PC-9 (cell line): ENCODE results near the gene CARS2. TPM values are rescaled to one million over a fixed set of nuclear protein-coding genes. Genes with fewer than 3 reads are reported as not detected.
"Not testable (repeated sequence)": the region's sequence is repeated elsewhere in the genome, so short reads cannot be mapped to it uniquely, and the experiment has no call there.

ENCODE experiments used
- BruUV-seq: library from RNA; stranded (reverse); fragments of 400-500 nt; replicated peaks from 2 replicates; lab custom pipeline; 2021; lab: Mats Ljungman, UMichigan
- CTCF ChIA-PET: fragments of 300-600 bp; sonication (Branson Sonifier 250); formaldehyde crosslinking; loops from one replicate; lab custom pipeline; 2022; ENCODE audit warnings: antibody characterized with exemption; lab: Charles Lee
- POLR2A ChIA-PET: fragments of 300-600 bp; sonication (Branson Sonifier 250); formaldehyde crosslinking; loops from one replicate; lab custom pipeline; 2022; ENCODE audit warnings: antibody characterized with exemption; ENCODE audit not compliant: unreplicated experiment; lab: Charles Lee
- DNase-seq, 2 experiments: peaks; one replicate each; pipeline versions ENCODE4 v3.0.0 to v3.0.0-alpha.2; 2015 to 2022; ENCODE audit warnings: mixed read lengths in 1 of 2
- H2AFZ ChIP-seq: fragments of 200-600 bp; sonication (generic); 2 replicates; pipeline ENCODE4 v1.8.1; 2017; ENCODE audit warnings: antibody characterized with exemption
- H3F3A ChIP-seq: fragments of 200-600 bp; sonication (generic); 2 replicates; pipeline ENCODE4 v1.8.1; 2017; ENCODE audit warnings: antibody characterized with exemption, mild to moderate bottlenecking, low read depth; ENCODE audit not compliant: insufficient read depth
- H3K27ac ChIP-seq: fragments of 200-600 bp; sonication (generic); 2 replicates; pipeline ENCODE4 v1.6.1; 2016; ENCODE audit warnings: mixed run types
- H3K27me3 ChIP-seq: fragments of 200-600 bp; sonication (generic); 2 replicates; pipeline ENCODE4 v1.6.1; 2016; ENCODE audit warnings: low read depth, mixed run types; ENCODE audit not compliant: insufficient read depth
- H3K36me3 ChIP-seq: fragments of 200-600 bp; sonication (generic); 2 replicates; pipeline ENCODE4 v1.6.1; 2016; ENCODE audit warnings: low read depth, mixed run types
- H3K4me1 ChIP-seq: fragments of 200-600 bp; sonication (generic); replicated peaks from 2 replicates; pipeline ENCODE4 v1.6.1; 2016; ENCODE audit warnings: mixed run types; ENCODE audit not compliant: insufficient read depth
- H3K4me2 ChIP-seq: fragments of 200-600 bp; sonication (generic); 2 replicates; pipeline ENCODE4 v1.6.1; 2017; ENCODE audit warnings: mixed run types
- H3K4me3 ChIP-seq: fragments of 200-600 bp; sonication (generic); 2 replicates; pipeline ENCODE4 v1.6.1; 2016; ENCODE audit warnings: mixed run types
- H3K79me2 ChIP-seq: fragments of 200-600 bp; sonication (generic); 2 replicates; pipeline ENCODE4 v1.6.1; 2017; ENCODE audit warnings: low read depth, mixed run types
- H3K9me2 ChIP-seq: fragments of 200-600 bp; sonication (generic); 2 replicates; pipeline ENCODE4 v1.8.1; 2017; ENCODE audit warnings: mild to moderate bottlenecking; ENCODE audit not compliant: insufficient read depth
- H3K9me3 ChIP-seq: fragments of 200-600 bp; sonication (generic); 2 replicates; pipeline ENCODE4 v1.8.1; 2016; ENCODE audit warnings: low read depth; ENCODE audit not compliant: insufficient read depth
- H4K20me1 ChIP-seq: fragments of 200-600 bp; sonication (generic); 2 replicates; pipeline ENCODE4 v1.8.1; 2017; ENCODE audit not compliant: insufficient read depth
- EZH2 ChIP-seq: fragments of 200-600 bp; sonication (generic); IDR thresholded peaks from 2 replicates; pipeline ENCODE4 v1.8.0; 2017; ENCODE audit warnings: antibody characterized with exemption, low read depth
- intact Hi-C: fragments of 100-400 bp; cut with micrococcal nuclease; formaldehyde crosslinking; loops from one replicate; pipeline ENCODE4 v1.10.0; 2022; ENCODE audit not compliant: unreplicated experiment
- total RNA-seq: library from RNA; stranded (reverse); gene quantifications from 2 replicates; pipeline ENCODE4 v1.2.3, GENCODE V29; 2021
- TF ChIP-seq, protein P1 (sequence below): fragments of 200-600 bp; sonication (generic); conservative IDR thresholded peaks from 2 replicates; pipeline ENCODE4 v1.6.1; 2017; ENCODE audit warnings: mixed run types, antibody characterized with exemption, mild to moderate bottlenecking, moderate library complexity

CARS2 gene
- total RNA-seq, 1 experiment from 2014 or later: 67.0 TPM

DNA sequence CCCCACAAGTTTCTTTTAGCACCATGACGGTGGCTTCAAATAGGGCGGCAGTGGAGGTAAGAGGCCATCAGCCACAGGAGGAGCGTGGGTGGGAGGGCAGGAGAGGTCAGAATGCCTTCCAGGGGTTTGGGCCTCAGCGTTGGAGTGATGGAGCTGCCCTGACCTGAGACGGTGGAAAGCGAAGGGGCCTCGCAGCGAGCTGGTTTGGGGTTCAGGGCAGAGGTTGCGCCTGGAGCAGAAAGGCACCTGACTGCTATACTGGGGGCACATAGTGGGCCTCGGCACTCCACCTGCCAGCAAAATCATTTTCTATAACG, 91.0 kb downstream of the CARS2 start:
- Histone ChIP-seq H2AFZ (peak overlapping the region; percentile 97), H3K4me2 (peak overlapping the region; percentile 100), H3F3A (peaks cover 24% of the 10 kb centered on the region), H3K4me1 (peaks cover 33% of the 10 kb centered on the region), H3K9me3 (no peaks in the 10 kb centered on the region; the same call in 1 of the 2 replicates), H3K79me2 (peaks cover 45% of the 10 kb centered on the region), H3K36me3 (peaks cover 10% of the 10 kb centered on the region; the same call in 1 of the 2 replicates), H3K9me2 (no peaks in the 10 kb centered on the region), H3K27ac (peak overlapping the region; percentile 65), H4K20me1 (peaks cover 36% of the 10 kb centered on the region), H3K4me3 (peak overlapping the region; percentile 90; the same call in 1 of the 2 replicates), H3K27me3 (no peaks in the 10 kb centered on the region)
- no TSS peak for BruUV-seq
- CTCF ChIA-PET: interaction anchor here (0.6 kb wide), 1 partner anchor 17 kb away, joined by 3 read pairs; no protein-coding TSS in a partner anchor
- intact Hi-C loops: loop anchor here (1.0 kb wide), 1 partner anchor 25 kb away; no protein-coding TSS in a partner anchor
- POLR2A ChIA-PET: interaction anchor here (0.5 kb wide), 1 partner anchor 100 kb away, joined by 4 read pairs; no protein-coding TSS in a partner anchor
- TF ChIP-seq, protein P1, sequence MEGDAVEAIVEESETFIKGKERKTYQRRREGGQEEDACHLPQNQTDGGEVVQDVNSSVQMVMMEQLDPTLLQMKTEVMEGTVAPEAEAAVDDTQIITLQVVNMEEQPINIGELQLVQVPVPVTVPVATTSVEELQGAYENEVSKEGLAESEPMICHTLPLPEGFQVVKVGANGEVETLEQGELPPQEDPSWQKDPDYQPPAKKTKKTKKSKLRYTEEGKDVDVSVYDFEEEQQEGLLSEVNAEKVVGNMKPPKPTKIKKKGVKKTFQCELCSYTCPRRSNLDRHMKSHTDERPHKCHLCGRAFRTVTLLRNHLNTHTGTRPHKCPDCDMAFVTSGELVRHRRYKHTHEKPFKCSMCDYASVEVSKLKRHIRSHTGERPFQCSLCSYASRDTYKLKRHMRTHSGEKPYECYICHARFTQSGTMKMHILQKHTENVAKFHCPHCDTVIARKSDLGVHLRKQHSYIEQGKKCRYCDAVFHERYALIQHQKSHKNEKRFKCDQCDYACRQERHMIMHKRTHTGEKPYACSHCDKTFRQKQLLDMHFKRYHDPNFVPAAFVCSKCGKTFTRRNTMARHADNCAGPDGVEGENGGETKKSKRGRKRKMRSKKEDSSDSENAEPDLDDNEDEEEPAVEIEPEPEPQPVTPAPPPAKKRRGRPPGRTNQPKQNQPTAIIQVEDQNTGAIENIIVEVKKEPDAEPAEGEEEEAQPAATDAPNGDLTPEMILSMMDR: no peak
- TF ChIP-seq EZH2: no peak
- DNase-seq: no peak

DNA sequence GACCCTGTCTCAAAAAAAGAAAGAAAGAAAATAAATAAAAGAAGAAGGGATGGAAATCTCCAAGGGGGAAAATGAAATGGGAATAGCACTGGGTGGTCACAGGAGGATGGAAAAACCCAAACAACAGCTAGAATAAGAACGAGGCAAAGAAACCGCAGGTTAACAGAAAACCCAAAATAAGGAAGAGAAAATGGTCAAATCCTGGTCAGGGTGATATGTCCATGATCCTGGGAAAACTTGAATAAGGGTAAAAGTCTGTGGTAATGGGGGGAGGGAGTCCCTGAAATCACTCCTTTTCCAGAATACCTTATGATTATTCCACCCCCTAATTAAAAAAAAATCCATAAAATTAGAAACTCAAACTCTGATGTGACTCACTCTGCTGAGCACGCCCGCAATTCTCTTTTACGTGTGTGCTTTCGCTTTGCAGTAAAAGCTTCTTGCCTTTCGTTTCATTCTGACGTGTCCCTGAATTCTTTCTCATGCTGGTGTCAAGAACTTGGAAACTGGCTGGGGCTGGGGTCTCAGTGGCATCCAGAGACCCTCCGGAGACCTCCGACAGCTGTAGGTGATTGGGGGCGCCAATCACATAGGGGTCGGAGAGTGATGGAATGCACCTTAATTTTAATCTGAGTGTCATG, 94.8 kb downstream of the CARS2 start:
- Histone ChIP-seq H3K4me3 (no peak overlapping the region), H3K27ac (peak overlapping the region; percentile 62; the same call in 1 of the 2 replicates), H2AFZ (no peak overlapping the region), H3K4me1 (peaks cover 30% of the 10 kb centered on the region), H3K9me2 (no peaks in the 10 kb centered on the region), H4K20me1 (no peaks in the 10 kb centered on the region), H3K9me3 (no peaks in the 10 kb centered on the region; the same call in 1 of the 2 replicates), H3K27me3 (no peaks in the 10 kb centered on the region), H3K79me2 (peaks cover 6% of the 10 kb centered on the region), H3K4me2 (peak overlapping the region; percentile 70), H3K36me3 (no peaks in the 10 kb centered on the region), H3F3A (peaks cover 10% of the 10 kb centered on the region)
- TF ChIP-seq, protein P1: no peak
- TF ChIP-seq EZH2: no peak
- DNase-seq: no peak
- intact Hi-C loops: loop anchor here (5.0 kb wide), 1 partner anchor 306 kb away; the partner anchor contains the start of gene ANKRD10
- ChIA-PET CTCF (no interaction called here), POLR2A (no interaction called here)
- BruUV-seq: no TSS peak

DNA sequence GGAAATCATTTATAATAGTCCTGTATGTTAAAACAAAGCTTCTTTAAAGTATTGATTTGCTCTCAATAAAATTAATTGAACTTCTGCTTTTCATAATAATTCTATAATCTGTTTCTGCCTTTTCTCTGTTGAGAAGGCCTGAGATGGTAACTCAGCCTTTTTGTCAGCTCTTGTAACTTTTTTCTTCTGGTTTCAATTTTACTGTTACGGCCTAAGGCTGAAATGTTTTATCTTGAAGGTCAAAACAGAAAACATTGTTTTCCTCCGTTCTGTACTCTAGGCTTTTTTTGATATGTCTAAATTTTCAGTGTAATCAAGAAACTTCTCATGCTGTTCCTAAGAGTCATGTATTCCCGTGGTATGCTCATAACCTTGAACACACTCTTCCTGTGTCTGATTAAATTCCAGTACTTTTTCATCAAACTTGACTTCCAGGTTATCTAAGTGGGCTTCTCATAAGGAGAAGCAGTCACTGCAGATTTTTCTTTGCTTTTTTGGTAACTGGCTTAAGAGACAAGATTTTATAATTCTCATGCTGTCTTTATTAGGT, 98.2 kb downstream of the CARS2 start:
- no peak overlapping the region for H3K4me2 ChIP-seq
- H3K79me2 ChIP-seq: no peaks in the 10 kb centered on the region
- peaks cover 8% of the 10 kb centered on the region; the same call in 1 of the 2 replicates for H3F3A ChIP-seq
- ChIA-PET POLR2A (no interaction called here), CTCF (no interaction called here)
- BruUV-seq: no TSS peak
- H3K9me3 ChIP-seq: no peaks in the 10 kb centered on the region
- no peak for DNase-seq
- H3K9me2 ChIP-seq: no peaks in the 10 kb centered on the region
- H2AFZ ChIP-seq: no peak overlapping the region
- H3K27me3 ChIP-seq: no peaks in the 10 kb centered on the region
- intact Hi-C loops: no loop called here
- TF ChIP-seq, protein P1: no peak
- no peak for TF ChIP-seq EZH2
- H3K36me3 ChIP-seq: no peaks in the 10 kb centered on the region
- no peak overlapping the region for H3K4me3 ChIP-seq
- no peak overlapping the region for H3K27ac ChIP-seq
- no peaks in the 10 kb centered on the region for H4K20me1 ChIP-seq
- peaks cover 23% of the 10 kb centered on the region for H3K4me1 ChIP-seq

DNA sequence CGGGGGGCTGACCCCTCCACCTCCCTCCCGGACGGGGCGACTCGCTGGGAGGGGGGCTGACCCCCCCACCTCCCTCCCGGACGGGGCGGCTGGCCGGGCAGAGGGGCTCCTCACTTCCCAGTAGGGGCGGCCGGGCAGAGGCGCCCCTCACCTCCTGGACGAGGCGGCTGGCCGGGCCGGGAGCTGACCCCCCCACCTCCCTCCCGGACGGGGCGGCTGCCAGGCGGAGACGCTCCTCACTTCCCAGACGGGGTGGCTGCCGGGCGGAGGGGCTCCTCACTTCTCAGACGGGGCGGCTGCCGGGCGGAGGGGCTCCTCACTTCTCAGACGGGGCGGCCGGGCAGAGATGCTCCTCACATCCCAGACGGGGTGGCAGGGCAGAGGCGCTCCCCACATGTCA, 99.6 kb downstream of the CARS2 start:
- H3K4me3 ChIP-seq, H3K79me2 ChIP-seq, H3K36me3 ChIP-seq, H3K27ac ChIP-seq, H4K20me1 ChIP-seq, intact Hi-C loops, H3F3A ChIP-seq, H3K4me2 ChIP-seq, H2AFZ ChIP-seq, H3K9me2 ChIP-seq, CTCF ChIA-PET, H3K9me3 ChIP-seq, DNase-seq, BruUV-seq, H3K27me3 ChIP-seq, POLR2A ChIA-PET: not testable (repeated sequence)
- peaks cover 25% of the 10 kb centered on the region for H3K4me1 ChIP-seq
